ELR (cell line): ENCODE data around the gene ELMOD3.
A peak's percentile ranks its signal among the peaks of the same experiment; 100 is the strongest.
"Not testable (repeated sequence)": the region's sequence is repeated elsewhere in the genome, so short reads cannot be mapped to it uniquely, and the experiment has no call there.

ENCODE experiments used
- DNase-seq: peaks from one replicate; pipeline ENCODE4 v3.0.0-alpha.2; 2015; ENCODE audit warnings: low read depth

ELMOD3 gene

DNA sequence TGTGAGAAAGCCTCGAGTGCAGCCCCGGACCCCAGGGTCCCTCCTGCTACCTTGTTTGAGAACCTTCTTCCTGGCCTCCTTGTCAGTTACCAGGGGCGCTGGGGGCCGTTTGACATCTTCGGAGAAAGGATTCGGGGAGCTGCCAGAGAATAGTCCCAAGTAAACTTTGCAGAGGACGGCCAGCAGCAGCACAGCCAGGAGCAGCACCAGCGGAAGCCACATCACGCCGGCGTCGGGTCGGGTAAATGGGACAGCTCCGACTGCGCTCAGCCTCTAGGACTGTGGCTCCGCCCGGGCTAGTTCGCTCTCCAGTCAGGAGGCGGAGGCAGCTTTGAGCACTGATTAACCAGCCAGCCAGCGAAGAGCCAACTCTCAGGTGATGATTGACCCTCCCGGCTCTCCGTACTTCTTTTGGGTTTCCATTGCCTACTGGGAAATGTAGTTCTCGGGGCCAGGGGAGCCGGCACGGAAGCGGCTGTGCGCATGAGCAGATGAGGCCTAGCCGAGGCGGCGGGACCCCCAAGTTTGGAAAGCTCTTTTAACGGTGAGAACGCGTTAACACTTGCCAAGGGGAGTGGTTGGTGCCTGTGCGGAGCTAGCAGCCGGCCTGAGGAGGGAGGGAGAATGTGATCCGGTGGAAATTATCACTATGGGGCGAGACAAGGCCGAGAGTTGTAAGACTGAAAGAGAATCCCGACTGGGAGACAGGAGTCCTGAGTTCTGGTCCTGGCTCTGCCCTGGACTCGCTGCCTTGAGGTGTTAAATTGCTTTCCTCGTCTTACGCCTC, at the start of gene ELMOD3, which contains the start of gene RETSAT:
ELMOD3 (plus strand) TSS at position 484 of the 787 bp plus-strand sequence. CDS start 2,430 bp downstream, outside the sequence.
RETSAT (minus strand) TSS at position 243 of the 787 bp plus-strand sequence; CDS start at position 222, 21 bp downstream.
- DNase-seq: peak; percentile 100

- DNase-seq: no peak
Observed at GRCh38 chr2:85307527-85307897, 47.1 kb upstream of the ELMOD3 start.

GRCh38 chr2:85308201-85308600, 46.4 kb upstream of the ELMOD3 start:
- DNase-seq: no peak

GRCh38 chr2:85308896-85309555, 45.5 kb upstream of the ELMOD3 start:
- peak; percentile 59 for DNase-seq

DNA sequence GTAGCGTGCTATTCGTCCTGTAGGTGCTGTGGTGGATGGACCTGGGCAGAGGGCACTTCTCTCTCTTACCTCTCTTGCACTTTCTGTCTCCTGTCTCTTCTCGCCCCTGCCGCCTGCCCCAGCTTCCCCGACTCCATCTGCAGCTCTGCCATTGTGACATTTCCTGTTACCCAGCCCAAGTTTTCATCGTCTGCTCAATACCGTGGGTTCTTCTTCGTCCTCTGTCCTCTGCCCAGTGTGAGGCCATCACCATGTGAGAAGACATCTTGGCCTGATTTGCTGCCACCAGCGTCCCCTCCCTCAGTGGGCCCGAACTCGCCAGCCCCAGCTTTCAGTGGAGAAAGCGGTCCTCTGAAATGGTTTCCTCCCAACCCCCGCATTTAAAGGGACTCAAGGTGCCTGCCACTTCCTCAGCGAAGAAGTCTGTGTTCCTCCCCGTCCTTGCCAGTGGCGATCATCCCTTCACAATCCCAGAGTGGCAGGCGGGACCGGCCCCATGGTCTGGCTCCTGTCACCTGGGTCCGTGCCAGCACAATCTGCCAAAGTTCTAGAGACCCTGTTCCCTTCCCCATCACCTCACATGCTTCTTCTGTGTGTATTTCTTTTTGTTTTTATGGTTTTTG, 44.8 kb upstream of the ELMOD3 start:
- no peak for DNase-seq

DNA sequence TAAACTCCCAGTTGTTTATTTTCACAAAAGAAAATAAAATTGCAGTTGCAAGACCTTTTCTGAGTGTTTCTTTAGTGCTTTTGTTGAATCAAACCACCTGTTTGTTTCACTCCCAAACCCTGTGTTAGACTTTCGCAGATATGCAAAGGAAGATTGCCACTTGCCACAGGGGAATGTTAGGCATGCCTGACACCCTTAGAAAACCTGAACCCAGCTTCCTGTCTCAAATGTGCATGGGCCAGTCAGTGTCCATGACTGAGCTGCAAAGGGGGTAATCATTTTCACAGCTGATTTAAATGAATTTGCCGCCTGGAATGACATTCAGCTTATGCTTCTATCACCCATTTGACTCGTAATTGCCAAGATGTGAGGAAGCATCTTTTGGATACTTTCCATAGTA, 44.2 kb upstream of the ELMOD3 start:
- DNase-seq: no peak

GRCh38 chr2:85312404-85312803, 42.2 kb upstream of the ELMOD3 start:
- DNase-seq: peak; percentile 84

GRCh38 chr2:85314884-85315242, 39.7 kb upstream of the ELMOD3 start:
- no peak for DNase-seq

DNA sequence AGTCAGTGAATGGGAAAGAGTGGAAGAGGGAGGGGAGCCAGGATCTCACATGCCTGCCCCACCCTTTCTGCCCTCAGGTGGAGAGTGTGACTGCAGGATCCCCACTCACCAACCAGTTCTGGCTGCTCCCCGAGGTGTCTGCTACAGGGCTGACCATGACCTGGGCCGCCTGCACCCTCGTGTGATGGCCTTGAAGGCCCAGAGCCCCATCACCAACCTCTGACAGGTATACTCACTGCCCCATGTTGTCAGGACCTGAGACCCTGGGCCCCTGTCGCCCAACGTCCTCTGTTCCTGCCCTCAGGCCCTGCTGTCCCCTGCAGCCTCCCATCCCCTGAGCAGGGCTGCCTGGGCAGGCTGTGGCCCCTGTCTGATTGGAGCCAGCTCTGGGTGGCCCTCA, 38.6 kb upstream of the ELMOD3 start:
- not testable (repeated sequence) for DNase-seq

DNA sequence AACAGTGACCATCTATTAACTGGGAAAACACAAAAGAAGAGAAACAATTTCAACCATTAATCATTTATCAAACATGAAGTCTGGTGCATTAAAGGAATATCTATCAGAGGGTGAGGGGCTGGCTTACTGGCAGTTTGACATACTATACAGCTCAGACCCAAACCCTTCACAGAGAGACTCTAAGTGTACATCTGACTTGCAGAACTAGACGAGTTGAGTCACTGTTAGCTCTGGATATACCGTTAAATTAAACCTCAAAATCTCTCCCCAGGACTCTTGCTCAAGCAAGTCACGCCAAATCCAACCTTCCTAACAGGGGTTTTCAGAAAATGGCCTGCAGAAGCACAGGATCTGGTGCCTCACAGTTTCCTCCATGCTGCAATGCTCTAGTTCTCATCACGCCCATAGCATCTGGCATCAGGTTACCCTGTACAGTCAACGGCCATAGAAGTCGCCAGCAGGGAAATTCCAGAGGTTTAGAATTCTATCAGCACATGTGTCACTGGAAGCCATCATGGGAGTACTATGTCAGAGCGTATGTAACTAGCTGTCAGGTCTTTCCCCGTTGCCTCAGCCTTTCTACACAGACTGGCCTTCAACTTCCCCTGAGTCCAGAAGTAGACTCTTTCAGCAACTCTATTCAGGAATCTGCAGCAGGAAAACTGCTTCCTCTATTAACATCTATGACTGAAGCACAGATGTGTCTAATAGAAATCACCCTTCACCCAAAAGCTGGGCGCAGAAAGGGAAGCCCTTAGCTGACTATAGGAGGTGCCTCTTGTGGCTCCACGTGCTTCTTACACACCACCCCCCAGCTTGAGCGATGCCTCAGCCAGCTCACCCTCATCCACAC, 36.1 kb upstream of the ELMOD3 start:
- peak; percentile 84 for DNase-seq

DNA sequence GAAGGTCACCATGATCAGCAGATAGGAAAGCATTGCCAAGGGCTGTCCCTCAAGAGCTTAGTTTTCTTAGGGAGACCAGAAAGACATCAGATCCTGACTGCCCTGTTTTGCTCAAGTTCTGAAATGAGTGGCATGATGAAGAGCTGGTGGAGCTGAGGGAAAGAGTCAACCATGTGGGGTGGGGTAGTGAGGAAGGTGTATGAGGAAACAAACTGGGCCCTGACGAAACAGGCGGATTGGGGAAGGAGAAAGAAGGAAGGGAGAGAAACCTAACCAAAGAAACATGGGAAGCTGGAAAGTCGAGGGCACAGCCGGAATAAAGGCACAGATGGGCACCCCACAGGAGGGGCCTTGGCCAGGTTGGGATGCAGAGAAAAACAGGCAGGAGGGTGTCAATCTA, 34.8 kb upstream of the ELMOD3 start:
- no peak for DNase-seq

DNA sequence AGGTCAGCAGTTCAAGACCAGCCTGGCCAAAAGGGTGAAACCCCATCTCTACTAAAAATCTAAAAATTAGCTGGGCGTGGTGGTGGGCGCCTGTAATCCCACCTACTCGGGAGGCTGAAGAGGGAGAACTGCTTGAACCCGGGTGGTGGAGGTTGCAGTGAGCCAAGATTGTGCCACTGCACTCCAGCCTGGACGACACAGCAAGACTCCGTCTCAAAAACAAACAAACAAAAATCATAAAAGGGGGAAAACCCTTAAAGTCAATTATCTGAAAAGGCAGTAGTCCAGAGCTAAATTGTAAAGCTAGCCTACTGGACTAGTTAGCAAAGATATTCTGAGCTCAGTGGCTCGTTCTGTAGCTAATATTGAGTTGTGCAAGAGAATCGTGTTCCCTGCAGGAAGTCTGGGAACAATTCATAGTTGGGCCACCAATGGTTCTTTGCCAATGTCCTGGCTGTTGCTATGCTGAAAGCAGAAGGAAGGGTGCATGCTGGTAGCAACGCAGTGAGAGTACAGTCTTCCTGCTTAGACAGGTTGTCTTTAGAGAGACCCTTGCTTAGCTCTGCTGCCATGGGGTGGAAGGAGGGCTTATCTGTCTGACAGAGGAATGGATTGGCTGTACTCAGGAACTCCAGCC, 31.1 kb upstream of the ELMOD3 start:
- no peak for DNase-seq

DNA sequence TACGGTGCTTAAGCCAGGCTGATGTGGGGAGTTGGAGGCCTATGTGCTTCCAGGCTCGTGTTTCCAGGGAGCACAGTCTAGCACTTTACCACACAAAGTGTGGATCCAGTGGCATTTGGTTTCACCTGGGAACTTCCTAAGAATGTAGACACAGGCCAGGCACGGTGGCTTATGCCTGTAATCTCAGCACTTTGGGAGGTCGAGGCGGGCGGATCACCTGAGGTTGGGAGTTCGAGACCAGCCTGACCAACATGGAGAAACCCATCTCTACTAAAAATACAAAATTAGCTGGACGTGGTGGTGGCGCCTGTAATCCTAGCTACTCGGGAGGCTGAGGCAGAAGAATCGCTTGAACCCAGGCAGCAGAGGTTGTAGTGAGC, 30.6 kb upstream of the ELMOD3 start:
- DNase-seq: not testable (repeated sequence)

DNA sequence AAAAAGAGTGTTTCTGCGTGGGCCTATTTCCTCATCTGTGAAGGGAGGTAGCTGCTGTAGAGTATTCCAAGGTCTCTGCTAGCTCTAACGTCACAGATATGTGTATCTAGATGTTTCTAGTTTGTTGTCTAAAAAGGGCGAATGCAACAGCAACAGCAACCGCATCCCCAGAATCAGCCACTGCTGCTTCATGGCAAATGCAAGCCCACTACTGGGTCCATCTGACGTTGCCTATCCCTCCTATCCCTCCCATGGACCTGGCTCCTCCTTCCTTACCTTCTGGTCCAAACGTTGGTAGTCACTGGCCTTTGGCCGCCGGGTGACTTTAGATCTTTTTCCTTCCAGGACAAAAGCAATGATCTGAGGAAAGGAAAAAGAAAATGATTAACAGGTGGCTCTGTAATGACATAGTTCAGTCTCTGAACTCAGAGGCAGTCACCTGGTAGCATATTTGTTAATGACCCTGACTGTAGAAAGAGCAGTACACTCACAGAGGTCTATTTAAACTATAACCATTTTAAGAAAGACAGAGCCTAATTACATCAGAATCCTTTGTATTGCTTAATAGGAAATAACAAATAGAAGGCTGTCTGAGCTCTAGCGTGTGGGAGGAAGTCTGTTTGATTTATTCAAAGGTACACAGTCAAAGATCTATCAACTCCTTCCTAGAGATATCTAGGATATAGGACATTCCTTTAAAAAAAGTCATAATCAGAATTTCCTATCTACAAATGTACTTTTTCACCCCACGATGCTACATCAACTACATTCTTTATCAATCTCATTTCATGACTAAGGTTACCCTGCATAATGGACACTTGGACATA, 29.7 kb upstream of the ELMOD3 start:
- DNase-seq: peak; percentile 18

GRCh38 chr2:85325466-85325811, 29.1 kb upstream of the ELMOD3 start:
- DNase-seq: no peak

DNA sequence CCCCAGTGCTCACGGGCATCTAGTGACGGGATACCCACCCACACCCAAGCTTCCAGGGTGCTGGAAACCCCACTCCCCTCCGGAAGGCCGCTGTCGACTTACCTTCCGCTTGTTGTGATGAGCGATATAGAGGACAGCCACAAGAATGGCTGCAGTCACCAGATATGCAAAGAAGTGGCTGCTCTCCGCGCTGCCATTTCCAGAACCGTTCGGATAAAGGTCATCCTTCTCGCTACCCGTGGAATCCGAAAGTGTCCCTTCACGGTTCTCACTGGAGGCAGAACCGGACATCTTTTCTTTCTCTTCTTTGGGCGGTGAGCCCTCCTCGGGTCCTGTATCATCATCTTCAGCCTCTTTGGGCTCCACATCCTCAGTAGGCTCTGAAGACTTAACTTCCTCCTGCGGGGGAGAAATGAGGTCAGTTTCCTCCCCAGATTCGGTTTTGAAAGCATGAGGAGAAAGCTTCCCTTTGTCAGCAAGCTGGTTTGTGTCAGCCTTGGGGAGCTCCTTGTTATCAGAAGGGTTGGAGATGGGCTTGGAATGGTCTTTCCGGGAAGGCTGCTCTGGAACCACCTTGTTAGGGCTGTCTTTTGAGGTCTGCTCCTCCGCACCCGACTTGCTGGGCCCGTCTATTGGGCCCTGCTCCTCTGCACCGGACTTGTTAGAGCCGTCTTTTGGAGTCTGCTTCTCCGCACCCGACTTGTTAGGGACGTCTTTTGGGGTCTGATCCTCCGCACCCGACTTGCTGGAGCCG, 28.0 kb upstream of the ELMOD3 start:
- DNase-seq: peak; percentile 52

DNA sequence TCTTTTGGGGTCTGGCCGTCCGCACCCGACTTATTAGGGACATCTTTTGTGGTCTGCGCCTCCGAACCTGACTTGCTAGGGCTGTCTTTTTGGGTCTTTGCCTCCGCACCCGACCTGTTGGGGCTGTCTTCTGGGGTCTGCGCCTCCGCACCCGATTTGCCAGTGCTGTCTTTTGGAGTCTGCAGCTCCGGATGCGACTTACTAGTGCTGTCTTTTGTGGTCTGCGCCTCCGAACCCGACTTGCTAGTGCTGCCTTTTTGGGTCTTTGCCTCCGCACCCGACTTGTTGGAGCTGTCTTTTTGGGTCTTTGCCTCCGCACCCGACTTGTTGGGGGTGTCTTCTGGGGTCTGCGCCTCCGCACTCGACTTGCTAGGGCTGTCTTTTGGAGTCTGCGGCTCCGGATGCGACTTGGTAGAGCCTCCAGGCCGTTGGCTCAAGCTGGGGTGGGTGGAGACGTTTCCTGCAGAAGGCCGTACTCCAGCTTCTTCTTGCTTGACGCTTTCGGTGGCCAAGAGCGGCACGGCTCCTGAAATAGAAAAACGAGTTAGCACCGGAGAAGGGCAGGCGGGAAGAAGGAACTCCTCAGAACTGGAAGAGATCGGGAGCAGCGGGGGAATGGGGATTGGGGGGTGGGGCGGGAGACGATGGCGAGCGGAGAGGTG, 27.3 kb upstream of the ELMOD3 start:
- peak; percentile 62 for DNase-seq

- peak; percentile 95 for DNase-seq
Observed at GRCh38 chr2:85327822-85328617, 26.5 kb upstream of the ELMOD3 start, which contains the start of gene TGOLN2. TGOLN2 (minus strand) TSS chr2:85327989; CDS start chr2:85327962, 27 bp downstream.
